Measurements from ENCODE around the gene SEZ6L2.
"Not testable (repeated sequence)": the region's sequence is repeated elsewhere in the genome, so short reads cannot be mapped to it uniquely, and the experiment has no call there.

Gene SEZ6L2

DNA sequence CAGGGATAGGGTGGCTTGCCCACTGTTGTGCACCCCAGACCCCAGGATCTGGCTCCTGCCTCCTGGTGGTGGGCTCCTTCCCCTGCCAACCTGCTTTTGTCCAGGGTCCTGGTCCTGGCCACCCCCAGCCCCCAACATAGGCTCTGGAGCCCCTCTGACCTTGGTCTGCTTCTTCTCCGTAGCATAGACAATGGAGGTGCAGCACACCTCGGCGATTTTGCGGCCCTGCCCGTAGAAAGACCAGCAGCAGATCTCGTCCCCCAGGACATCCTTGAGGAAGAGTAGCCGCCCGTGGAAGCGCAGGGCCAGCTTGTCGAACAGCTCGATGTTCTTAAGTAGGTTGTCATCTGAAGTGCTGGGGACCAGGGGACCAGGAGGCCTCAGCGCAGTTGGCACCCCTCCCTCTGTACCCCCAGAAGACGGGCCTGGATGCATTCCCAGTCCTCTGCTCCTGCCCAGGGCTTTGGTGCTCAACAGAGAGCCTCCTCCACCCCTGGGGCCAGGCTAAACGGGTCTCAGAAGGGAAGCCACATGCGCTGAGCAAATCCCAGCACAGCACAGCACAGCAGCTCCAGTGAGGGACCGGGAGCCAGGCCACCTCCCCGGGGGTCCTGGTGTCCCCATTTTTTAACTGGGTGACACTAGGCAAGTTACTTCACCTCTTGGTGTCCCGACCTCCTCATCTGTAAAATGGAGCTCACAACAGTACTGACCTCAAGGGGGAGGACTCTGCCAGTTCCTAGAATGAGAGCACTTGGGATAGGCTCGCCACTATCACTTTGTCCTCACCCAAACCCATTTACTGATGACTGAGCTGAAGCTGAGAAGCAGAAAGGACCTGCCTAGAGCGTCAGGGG, 11.7 kb upstream of the SEZ6L2 start:
- no peak for DNase-seq (ENCODE audit: low read depth in 1 of 2, low spot score in 1 of 2)

DNA sequence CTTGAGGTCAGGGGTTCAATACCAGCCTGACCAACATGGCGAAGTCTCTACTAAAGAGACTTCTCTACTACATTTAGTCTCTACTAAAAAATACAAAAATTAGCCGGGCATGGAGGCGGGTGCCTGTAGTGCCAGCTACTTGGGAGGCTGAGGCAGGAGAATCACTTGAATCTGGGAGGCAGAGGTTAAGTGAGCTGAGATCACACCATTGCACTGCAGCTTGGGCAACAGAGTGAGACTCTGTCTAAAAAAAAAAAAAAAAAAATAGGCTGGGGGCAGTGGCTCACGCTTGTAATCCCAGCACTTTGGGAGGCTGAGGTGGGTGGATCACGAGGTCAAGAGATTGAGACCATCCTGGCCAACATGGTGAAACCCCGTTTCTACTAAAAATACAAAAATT, 10.5 kb upstream of the SEZ6L2 start:
- not testable (repeated sequence) for DNase-seq (ENCODE audit: low read depth in 1 of 2, low spot score in 1 of 2)

DNA sequence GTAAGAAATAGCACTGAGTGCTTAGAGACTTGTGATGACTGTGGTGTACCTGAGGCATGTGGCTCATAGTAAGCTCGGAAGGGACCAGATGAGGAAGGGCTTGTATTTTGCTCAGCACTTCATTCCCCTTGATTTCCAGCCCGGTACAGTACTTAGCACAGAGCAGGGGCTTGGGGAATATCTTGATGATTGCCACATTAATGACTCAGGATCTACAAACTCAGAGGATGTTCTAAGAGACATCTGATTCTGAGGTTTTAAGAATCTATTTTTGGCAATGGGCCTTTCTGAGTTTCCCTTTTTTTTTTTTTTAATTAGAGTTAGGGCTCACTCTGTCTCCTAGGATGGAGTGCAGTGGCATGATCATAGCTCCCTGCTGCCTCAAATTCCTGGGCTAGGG, 10.0 kb upstream of the SEZ6L2 start:
- DNase-seq (ENCODE audit: low read depth in 1 of 2, low spot score in 1 of 2): no peak

DNA sequence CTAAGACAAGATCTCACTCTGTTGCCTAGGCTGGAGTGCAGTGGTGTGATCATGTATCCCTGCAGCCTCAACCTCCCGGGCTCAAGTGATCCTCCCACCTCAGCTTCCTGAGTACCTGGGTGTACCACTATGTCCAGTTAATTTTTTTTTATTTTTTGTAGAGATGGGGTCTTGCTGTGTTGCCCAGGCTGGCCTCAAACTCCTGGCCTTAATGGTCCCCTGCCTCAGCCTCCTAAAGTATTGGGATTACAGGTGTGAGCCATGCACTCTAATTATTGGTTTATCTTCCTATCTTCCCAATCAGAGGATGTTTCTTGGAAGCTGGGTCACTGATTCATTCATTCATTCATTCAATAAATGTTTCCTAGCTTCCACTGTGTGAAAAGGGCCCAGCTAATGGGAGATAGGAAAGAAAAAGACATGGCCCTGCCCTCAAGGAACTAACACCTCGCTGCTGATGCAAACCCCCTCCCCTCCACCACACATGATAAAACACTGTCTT, 9.4 kb upstream of the SEZ6L2 start:
- DNase-seq (ENCODE audit: low read depth in 1 of 2, low spot score in 1 of 2): no peak

DNA sequence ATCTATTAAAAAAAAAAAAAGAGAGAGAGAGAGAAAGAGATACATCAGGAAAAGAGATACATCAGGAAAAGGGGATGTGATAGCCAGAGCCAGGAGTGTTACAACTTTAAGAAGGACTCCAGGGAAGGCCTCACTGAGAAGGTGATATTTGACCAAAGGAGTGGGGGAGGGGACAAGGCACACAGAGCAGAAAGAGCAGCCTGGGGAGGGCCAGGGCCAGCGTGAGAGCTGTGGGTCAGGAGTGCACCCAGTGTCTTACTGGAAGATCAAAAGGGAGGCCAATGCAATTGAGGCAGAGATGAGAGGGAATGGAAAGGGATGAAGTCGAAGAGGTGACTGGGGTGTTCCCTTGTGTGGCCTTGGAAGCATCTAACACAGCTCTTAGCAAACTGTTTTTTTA, 8.6 kb upstream of the SEZ6L2 start:
- DNase-seq (ENCODE audit: low read depth in 1 of 2, low spot score in 1 of 2): no peak

DNA sequence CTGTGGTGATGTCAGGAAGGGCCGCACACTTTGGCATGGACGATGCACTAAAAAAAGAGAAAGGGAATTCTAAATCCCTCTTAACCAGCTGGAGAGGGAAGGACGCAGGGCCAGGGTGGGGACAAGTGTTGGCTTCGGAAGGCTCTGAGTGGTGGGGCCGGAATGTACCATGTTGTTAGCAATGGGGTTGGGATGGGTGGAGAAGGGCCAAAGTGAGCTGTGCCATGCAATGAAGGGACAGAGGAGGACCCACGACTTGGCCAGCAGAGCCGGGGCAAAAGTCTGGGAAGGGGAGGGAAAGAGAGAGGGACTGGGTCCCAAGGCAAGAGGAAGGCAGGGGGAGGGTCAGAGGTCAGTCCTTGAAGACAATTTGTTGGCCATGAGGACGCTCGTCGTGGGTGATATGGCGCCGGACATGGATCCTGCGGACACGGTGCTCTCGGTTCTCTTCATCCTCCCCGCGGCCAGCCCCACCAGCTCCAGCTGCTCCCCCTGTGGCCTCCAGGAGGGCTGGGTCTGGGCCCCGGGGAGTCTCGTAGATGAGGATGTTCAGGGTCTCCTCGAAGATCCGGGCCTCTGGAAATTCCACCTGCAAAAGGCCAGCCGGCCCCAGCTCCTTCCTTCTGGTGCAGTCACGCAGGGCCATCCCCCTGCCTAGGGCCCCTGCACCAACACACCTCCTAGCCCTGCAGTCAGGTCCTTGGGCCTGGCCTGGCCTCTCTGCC, 7.3 kb upstream of the SEZ6L2 start:
- DNase-seq (ENCODE audit: low read depth in 1 of 2, low spot score in 1 of 2): no peak

DNA sequence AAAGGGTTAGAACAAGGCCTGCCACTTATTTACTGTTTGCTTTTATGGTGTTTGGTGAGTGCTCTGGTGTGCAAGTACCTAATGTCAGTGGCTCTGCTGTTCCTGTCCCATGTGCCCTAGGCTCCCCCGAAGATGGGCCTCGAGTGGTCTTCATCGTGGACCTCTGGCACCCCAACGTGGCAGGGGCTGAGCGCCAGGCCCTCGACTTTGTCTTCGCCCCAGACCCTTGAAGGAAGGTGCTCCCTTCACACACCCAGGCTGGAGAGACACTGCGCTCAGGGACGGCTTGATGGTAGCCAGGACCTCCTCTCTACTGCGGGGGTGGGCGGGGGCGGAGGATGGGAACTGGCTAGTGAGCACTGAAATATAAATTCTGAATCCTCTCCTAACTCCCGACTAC, 6.3 kb upstream of the SEZ6L2 start:
- DNase-seq (ENCODE audit: low read depth in 1 of 2, low spot score in 1 of 2): no peak

DNA sequence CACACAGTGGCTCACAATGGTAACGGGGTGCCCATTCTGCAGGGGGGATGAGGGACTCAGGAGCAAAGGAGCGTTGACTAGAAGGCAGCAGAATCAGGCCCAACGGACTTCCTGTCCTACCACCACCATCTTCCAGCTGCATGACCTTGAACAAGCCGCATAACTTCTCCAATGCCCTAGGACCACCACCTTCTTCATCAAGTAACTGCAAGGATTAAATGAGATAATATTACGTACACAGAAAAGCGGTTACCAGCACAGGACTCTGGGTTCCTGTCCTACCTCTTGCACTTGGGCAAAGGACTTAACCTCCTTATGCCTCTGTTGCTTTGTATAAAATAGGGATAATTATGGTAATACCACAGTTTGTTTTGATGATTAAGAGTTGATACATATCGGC, 5.6 kb upstream of the SEZ6L2 start:
- DNase-seq (ENCODE audit: low read depth in 1 of 2, low spot score in 1 of 2): no peak

DNA sequence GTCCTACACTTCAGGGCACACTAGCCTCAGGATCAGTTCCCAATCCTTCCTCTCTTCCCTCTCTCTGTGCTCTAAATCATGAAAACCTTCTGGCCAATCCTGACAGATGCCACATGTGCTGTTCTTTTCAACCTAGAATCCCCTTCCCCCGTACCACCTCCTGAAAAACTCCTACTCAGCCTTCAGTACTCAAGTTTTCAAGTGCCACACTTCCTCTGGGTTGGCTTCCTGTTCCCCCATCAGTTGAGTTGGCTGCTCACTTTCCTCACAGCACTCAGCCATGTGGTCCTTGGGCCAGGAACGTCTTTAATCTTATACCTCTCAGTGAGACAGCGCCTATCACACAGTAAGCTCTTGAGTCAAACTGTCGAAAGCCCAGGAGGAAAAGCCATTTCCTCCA, 4.2 kb upstream of the SEZ6L2 start:
- no peak for DNase-seq (ENCODE audit: low read depth in 1 of 2, low spot score in 1 of 2)

DNA sequence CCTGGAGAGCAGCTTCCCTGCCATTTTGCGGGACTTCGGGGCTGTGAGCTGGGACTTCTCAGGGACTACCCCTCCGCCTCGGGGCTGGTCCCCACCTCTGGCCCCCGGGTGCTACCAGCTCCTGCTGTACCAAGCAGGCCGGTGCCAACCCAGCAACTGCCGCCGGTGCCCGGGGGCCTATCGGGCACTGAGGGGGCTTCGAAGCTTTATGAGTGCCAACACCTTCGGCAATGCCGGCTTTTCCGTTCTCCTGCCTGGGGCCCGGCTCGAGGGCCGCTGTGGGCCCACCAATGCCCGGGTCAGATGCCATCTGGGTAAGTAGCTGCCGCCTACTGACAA, 2.2 kb upstream of the SEZ6L2 start:
- no peak for DNase-seq (ENCODE audit: low read depth in 1 of 2, low spot score in 1 of 2)

DNA sequence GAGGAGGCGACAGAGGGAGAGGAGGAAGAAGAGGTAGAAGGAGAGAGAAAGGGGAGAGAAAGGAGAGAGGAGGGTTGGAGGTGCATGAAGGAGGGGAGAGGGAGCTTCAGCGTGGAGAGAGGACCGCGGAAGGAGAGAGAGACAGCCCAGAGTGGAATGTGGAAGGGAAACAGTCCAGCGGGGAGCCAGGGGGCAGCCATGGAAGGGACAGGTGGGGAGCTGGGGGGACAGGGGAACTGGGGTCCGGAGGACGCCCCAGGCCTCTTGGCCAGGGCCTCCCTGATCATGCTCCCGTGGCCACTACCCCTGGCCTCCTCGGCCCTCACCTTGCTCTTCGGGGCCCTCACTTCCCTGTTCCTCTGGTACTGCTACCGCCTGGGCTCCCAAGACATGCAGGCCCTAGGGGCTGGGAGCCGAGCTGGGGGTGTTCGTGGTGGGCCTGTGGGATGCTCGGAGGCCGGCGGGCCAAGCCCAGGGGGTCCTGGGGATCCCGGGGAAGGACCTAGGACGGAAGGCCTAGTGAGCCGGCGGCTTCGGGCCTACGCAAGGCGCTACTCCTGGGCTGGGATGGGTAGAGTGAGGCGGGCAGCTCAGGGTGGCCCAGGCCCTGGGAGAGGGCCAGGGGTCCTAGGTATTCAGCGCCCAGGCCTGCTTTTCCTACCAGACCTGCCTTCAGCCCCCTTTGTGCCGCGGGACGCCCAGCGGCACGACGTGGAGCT, 1.7 kb upstream of the SEZ6L2 start:
- no peak for DNase-seq (ENCODE audit: low read depth in 1 of 2, low spot score in 1 of 2)

DNA sequence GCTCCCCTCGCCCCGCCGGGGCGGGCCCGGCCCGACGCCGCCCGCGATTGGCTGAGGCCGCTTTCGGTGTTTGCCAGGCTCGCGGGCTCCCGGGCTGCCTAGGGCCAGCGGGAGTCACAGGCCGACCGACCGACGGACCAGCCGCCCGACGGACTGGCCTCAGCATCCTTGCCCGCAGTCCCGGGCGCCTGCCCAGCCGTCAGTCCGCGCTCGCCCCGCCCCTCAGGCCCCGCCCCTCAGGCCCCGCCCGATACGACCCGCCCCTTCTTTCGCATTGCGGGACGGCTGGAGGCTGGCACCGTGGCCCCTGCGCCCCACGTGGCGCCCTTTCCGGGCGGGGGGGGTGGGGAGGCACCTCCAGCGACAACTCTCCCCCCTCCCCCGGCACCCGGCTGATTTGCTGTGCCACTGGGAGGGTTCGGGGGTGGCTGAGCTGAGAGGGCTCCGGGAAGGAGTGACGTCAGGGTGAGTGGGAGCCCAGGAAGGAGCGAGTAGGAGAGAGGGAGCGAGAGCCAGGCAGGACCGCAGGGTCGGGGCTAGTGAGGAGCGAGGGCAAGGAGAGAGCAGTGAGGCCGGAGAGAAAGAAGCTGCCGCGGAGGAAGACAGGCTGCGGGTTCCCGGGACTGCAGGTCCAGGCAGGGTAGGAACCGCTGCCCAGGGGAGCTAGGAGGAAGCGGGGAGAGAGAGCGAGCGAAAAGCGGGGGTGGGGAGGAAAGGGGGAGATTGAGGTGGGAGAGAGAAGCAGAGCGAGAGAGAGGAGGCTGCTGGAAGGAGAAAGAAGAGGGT, 945 bp upstream of the SEZ6L2 start, which contains the start of gene ASPHD1:
Gene ASPHD1, plus strand, starts transcription at position 387 of the 786 bp plus-strand sequence. CDS start 484 bp downstream, outside the sequence.
- DNase-seq (ENCODE audit: low read depth in 1 of 2, low spot score in 1 of 2): peak; percentile 46 to 67

DNA sequence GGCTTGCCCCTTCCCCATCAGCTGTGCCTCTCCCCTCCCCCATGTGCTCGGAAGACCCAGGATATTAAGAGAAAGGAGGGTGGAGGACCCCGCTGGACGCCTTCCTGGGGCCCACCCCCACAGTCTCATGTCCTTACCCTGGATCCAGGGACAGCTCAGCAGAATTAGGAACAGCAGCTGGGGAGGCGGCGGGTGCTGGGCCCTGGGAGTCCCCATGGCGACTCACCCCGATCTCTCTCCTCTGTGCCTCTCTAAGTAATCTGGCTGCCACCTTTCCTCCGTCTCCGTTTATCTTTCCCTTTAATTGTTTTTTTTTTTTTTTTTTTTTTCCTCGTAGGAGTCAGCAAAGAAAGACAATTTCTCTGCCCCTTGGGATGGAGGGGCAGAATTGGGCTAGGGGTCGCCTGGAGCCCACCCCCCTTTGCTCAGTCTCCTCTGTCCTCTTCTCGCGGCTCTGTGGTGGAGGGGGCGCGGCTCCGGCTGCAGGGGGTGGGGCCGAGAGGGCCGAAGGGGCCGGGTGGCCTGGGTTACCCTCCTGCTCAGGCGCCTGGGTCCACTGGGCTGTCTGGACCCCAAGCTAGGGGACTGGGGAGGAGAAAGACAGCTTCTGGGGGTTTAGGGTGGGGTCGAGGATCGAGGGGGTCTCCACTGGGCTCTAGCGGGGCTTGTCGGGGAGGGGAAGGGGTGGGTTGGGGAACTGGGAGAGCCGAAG, 390 bp downstream of the SEZ6L2 start:
- DNase-seq (ENCODE audit: low read depth in 1 of 2, low spot score in 1 of 2): no peak

DNA sequence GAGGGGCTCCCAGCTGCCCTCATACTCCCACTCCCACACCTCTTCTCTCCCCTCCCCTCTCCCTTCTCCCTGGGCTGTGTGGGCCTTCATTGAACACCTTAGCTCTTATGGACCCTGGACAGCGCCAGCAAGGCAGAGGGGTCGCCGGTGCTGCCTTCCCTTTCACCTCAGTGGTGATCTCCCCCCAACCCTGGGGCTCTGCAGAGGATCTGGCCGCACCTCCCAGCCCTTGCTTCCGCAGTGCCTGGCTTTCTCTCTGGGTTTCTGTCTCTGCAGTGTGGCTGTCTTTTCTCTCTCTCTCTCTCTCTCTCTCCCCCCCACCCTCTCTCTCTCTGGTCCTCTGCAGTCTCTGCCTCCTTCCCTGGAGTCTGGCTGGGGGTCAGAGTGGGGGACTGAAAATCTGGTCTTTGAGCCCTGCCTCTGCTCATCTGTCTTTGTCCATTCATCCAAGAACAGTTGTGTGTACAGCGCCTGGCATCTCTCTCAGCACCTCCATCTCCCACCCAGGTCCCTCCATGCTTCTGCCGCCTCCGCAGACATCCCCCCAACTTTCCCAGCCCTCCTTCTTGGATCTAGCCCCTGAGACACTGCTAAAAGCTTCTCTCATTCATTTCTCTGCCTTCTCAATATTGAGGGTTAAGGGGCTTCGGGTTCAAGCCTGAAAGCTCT, 1.1 kb downstream of the SEZ6L2 start:
- no peak for DNase-seq (ENCODE audit: low read depth in 1 of 2, low spot score in 1 of 2)

DNA sequence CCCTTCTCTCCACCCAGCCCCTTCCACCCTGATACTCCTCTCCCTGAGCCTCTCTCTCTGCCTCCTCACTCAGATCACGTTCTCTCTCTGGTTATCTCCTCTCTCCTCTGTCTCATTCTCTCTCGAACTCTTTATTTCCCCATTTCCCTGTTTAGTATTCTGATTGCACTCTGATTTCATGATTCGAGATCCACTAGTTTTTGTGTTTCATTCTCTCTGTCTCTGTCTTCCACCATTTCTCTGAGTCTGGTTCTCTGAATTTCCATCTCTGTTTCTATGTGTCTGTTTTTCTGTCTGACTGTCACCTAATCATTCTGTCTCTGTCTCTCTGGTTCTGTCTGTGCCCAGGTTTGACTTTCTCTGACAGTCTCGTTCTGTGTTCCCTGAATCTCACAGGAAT, 2.0 kb downstream of the SEZ6L2 start:
- no peak for DNase-seq (ENCODE audit: low read depth in 1 of 2, low spot score in 1 of 2)

DNA sequence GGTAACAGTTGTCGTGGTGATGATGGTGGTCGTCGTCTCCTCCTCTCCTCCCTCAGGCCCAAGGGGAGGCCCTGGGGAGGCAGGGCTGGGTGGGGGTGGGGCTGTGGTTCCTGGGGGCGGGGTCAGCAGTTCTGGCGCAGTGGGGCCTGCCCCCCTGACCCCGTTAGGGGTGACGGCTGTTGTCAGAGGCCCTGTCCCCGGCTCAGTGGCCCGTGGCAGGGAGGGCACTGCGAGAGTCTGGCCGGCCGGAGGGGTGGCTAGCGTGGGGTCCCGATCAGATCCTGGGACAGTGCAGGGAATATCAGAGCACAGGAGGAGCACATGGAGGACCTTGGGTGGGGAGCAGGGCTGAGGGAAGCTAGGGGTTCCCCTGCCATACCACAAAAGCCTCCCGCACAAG, 2.5 kb downstream of the SEZ6L2 start:
- DNase-seq (ENCODE audit: low read depth in 1 of 2, low spot score in 1 of 2): no peak

DNA sequence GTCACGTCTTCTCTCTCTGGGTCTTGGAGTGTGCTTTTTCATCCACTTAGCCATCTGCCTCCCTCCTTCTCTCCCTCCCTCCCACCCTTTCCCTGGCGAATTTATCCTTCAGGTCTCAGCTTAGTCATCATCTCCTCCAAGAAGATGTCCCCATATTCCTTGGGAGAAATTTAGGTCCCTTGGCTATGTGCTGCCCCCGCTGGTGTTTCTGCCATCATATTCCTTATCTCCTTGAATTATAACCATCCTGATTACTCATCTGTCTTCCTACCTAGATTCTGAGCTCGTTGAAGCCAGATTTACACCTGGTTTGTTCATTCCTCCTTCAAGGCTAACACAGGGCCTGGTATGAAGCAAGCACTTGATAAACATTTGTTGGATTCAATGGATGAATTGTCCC, 5.0 kb downstream of the SEZ6L2 start:
- DNase-seq (ENCODE audit: low read depth in 1 of 2, low spot score in 1 of 2): no peak

DNA sequence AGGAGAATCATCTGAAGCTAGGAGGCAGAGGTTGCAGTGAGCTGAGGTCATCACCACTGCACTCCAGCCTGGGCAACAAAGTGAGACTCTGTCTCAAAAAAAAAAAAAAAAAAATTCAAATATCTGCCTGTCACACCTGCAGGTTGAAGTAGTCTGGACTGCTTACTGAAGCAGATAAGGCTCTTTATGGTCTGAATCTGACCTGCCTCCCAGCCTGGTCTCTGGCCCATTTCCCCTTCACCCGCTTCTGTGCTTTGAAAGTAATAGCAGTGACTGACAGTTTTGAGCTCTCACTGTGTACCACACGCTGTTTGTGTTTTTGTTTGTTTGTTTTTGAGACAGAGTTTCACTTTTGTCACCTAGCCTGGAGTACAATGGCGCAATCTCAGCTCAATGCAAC, 5.8 kb downstream of the SEZ6L2 start:
- DNase-seq (ENCODE audit: low read depth in 1 of 2, low spot score in 1 of 2): no peak

DNA sequence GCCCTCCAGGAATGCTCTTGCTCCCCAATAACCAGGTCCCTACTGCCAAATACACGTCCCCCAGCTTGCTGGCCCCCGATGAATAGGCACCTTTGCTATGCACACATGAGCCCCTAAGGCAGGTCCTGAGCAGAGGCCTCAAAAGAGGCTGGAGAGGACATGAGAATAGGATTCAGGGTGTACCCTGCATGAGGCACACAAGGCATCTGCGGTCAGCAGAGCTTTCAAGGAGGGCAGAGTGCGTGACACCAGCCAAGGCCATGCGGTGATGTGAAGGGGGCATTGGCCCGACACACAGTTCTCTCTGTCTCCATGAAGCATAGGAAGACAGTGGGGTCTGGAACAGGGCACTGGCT, 6.9 kb downstream of the SEZ6L2 start:
- DNase-seq (ENCODE audit: low read depth in 1 of 2, low spot score in 1 of 2): no peak
